Measurements from ENCODE around the gene HLTF. TPM values are rescaled to one million over a fixed set of nuclear protein-coding genes. Genes with fewer than 3 reads are reported as not detected.

The HLTF gene
- total RNA-seq, 4 donors from 2014 or later, result 18.3 to 28.2 (median 23.0) TPM

Small RNA genes lying within 50 kb of the gene (small RNA-seq; reads per million reads assigned to genes)
- 0 reads per million in 4 donors for gene RF00019

Other genes starting within 250 kb of the HLTF start
- gene CPA3, start 221.2 kb downstream of the HLTF start, total RNA-seq, result 10 to 100 TPM in 2 of 4 donors, 1 to 10 TPM in 2; 5.6 to 28.8 (median 12.7) TPM
- 100 to 1,000 TPM; 117 to 883 (median 126) TPM for gene GYG1, start 95.0 kb downstream of the HLTF start, total RNA-seq
- 10 to 100 TPM; 13.7 to 18.3 (median 14.7) TPM for gene HPS3, start 43.1 kb upstream of the HLTF start, total RNA-seq
- 10 to 100 TPM in 2 of 4 donors, 1 to 10 TPM in 2; 2.3 to 44.8 (median 12.5) TPM for gene CP, start 135.3 kb upstream of the HLTF start, total RNA-seq
- 10 to 100 TPM in 1 of 4 donors, 1 to 10 TPM in 3; 1.7 to 10.2 (median 7.1) TPM for gene TM4SF18, start 247.1 kb upstream of the HLTF start, total RNA-seq